HG03159 (cell line): ENCODE data around the gene SPATA4.
"Not testable (repeated sequence)": the region's sequence is repeated elsewhere in the genome, so short reads cannot be mapped to it uniquely, and the experiment has no call there.

ENCODE experiments used
- ATAC-seq: cut with Tn5 transposase; IDR thresholded peaks from one replicate; pipeline ENCODE4 v1.9.1; 2021; ENCODE audit warnings: mild to moderate bottlenecking, moderate library complexity; ENCODE audit not compliant: unreplicated experiment

SPATA4 gene

GRCh38 chr4:176195184-176195978 lies at the start of gene SPATA4:
Gene SPATA4, minus strand, starts transcription at chr4:176195585. Its CDS starts 23 bp downstream, at chr4:176195562.
- peak; percentile 99 for ATAC-seq

GRCh38 chr4:176242764-176243347 lies 47.5 kb upstream of the SPATA4 start:
- no peak for ATAC-seq

GRCh38 chr4:176241703-176242102 lies 46.3 kb upstream of the SPATA4 start:
- ATAC-seq = no peak

DNA sequence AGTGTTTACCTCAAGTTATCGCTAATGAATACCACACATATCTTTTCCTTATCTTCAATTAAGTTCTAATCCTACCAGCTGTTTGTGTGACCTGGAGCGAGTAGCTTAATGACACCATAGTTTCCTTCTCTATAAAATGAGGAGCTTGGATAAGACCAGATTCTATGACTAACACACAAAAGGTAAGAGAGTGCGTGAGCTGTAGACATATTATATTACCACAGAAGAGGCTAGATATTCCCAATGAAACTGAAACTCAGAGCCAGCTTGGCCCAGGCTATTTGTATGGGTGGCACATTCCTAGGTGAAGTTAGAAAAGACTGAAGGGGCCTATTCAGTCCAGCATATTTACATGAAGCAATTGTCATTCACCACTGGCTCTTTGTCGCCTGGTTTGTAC lies 43.4 kb upstream of the SPATA4 start:
- ATAC-seq = no peak

DNA sequence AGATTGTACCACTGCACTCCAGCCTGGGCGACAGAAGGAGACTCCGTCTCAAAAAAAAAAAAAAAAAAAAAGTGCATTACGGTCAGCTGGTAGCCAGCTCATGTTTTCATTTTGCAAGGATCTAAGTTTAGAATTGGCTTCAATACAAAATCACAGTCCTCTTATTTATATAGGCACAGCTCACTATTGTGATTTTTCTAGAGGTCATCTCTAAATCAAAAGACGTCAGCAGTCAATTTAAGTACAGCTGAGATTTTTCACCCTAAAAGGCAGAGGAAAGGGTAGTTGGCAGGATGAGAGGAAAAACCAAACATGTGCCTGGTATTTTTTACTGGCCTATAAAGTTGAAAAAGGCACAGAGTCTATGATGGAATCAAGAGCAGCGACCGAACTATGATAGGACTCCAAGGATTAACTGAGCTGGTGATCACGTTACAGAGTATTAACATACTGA lies 42.8 kb upstream of the SPATA4 start:
- no peak for ATAC-seq

- ATAC-seq = no peak
These were observed 41.6 kb upstream of the SPATA4 start for GRCh38 chr4:176236946-176237345.

- ATAC-seq = no peak
These were observed 35.5 kb upstream of the SPATA4 start for GRCh38 chr4:176230836-176231235.

DNA sequence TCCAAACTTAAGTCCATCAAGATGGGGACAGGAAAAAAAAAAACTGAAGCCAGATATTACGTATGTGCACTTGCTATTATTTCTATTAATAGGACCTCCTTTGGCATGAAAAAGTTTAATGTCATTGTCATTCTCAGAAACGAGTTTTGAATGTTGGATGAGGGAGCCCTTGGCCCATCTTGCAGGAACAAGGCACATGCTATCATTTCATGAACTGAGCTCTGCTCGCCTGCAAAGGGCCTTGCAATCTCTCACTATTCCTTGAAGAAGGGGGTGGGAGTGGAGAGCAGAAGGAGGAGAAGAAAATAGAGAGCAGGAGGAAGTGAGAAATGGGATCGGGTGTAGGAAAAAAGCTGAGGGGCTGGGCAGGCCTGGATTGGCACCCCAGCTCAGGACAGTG lies 34.3 kb upstream of the SPATA4 start:
- no peak for ATAC-seq

DNA sequence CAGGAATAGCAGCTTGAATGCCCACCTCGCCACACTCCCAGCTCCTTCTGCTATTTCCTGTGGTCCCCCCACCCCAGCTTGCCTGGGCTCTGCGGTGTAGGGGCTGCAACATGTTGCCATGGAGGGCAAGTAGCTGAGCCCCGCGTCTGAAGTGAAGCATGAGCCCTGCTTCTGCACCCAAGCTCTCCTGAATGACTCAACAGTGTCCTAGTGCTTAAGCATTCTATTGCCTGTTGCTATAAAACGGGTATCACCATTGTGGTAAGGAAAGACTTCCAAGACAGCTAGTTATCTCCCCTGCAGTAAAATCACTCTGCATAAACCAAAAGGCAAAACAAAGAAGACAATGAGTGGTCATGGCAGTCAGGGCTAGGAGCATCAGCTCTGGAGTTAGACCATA lies 31.4 kb upstream of the SPATA4 start:
- ATAC-seq = no peak

- no peak for ATAC-seq
These were observed 28.2 kb upstream of the SPATA4 start for GRCh38 chr4:176223561-176223960.

DNA sequence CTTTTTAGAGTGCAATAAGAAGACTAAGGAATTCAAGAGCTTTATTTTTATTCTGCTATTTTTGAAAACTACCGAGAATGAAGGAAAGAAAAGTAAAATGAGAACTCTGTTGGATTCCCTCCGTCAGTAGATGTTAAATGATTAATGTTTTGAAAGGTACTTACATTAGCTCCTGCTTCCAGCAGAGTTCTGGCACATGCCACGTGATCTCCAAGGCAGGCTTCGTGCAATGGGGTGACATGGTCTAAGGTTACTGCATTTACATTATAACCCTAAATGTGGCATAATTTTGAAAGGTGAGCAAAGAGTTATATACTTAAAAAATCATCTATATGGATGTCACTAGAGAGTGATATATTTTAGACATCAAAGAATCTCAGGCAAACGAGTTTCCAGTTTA lies 26.8 kb upstream of the SPATA4 start:
- ATAC-seq = no peak

DNA sequence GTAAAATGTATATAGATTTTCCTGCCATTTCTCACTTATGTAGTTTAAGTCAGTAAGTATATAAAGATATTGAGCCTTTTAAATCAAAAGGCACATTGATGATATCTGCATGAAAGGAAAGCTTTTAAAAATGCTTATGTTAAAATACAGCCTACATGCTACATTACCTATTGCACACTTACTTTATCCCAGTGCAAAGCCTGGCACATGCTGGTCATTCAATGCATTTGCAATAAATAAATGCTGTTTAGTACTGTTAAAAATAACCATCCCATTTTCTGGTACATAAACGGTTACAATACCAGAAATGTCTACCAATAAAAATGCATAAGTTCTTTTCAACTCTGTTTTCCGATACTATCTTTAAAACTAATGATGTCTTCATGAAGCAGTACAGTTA lies 22.1 kb upstream of the SPATA4 start:
- no peak for ATAC-seq

DNA sequence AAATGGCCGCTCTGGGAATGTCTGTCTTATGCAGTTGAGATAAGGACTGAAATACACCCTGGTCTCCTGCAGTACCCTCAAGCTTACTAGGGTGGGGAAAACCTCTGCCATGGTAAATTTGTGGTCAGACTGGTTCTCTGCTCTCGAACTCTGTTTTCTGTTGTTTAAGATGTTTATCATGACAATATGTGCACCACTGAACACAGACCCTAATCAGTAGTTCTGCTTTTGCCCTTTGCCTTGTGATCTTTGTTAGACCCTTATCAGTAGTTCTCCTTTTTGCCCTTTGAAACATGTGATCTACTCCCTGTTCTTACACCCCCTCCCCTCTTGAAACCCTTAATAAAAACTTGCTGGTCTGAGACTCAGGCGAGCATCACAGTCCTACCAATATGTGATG lies 17.0 kb upstream of the SPATA4 start:
- not testable (repeated sequence) for ATAC-seq

GRCh38 chr4:176210579-176211296 lies 15.4 kb upstream of the SPATA4 start:
- no peak for ATAC-seq

DNA sequence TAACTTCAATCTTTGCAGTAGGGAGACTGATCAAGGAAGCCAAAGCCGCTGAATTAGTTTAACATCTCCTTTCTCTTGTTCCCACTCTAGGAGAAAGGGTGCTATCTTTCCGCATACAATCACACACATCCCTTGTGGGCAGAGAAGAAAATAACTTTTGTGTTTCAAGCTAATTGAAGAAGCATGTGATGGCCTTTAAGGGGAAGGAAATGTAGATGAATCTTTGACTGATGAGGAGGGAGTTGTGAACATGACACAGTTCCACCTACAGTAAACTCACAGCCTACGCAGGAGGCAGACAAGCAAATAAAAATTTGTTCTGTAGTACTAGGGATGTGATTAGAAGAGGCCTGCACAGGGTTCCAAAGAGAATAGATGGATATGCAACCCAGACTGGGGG lies 14.7 kb upstream of the SPATA4 start:
- ATAC-seq = no peak

GRCh38 chr4:176209535-176209934 lies 14.2 kb upstream of the SPATA4 start:
- no peak for ATAC-seq

DNA sequence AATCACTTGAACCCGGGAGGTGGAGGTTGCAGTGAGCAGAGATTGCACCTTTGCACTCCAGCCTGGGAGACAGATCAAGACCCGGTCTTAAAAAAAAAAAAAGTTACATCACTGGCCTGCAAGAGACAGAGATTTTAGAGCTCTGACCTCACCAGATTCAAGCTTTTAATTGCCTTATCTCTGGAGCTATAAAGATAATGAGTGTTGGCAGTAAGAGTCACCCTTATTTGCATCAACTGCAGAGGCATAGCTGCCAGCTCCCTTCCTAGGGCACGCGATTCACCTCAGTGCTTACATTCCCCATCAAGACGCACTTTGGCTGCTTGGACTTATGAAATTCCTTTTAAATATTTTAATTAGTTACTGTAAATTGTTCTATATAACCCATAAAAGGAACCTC lies 12.5 kb upstream of the SPATA4 start:
- ATAC-seq = no peak

DNA sequence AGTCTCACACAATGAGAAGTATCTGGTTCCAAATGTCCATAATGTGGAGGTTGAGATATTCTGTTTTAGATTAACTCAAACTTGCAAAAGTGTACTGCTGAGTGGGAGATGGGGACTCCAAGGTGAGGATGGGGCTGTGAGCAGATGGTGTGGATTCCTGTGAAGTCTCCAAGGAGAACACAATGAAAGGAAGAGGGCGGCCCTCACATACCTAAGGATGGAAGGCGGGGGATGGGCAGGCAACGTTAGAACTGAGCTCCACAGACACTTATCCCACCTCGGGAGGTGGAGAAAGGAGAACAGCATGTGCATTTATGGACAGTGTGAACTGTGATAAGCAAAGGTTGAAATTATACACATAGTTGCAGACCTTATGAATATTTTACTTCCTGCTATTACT lies 9.9 kb upstream of the SPATA4 start:
- no peak for ATAC-seq

DNA sequence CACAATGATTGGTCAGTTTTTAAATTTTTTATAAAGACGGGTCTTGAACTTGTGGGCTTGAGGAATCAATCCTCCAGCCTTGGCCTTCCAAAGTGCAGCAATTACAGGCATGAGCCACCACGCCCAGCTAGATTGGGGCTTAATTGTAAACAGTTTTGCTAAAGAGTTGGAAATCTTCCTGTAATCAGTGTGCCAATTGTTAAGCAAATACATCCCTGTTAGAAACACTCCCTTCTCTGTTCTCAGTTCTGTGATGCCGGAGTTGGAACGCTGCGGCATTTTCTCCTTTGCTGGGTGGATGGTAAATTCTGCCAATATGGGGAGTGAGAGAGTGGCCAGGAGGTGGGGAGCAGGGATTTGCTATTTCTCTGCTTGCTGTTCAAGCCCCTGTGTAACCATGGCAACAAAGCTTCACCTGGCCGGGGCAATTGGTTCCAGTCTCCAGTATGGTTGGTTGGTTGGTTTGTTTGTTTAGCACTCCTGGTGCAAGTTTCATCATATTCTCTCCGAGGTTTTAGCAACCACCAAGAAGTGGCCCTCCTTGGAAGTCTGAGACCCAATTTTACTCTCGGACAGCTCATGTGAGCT lies 3.0 kb upstream of the SPATA4 start:
- no peak for ATAC-seq

GRCh38 chr4:176193938-176194337 lies 1.4 kb downstream of the SPATA4 start:
- no peak for ATAC-seq

DNA sequence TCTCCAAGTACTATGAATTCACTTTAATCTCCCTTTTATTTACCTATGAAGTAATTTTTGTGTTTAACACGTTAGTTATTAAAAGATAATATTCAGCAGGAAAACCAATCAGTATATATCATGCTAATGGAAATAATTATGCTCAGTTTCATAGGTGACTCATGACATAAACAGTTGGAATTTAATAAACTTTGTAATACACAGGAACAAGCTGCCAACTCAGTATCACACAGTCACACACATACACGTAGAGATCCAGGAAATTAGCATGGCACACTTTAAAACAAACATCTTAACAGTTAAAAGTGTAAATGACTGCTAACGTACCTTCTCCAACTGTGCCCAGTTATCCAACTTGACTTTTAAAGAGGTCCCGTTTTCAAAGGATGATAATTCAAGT lies 2.3 kb downstream of the SPATA4 start:
- no peak for ATAC-seq

GRCh38 chr4:176191974-176192373 lies 3.4 kb downstream of the SPATA4 start:
- no peak for ATAC-seq
